HG02642 (cell line): ENCODE data around the gene GCNT1.
"Not testable (repeated sequence)": the region's sequence is repeated elsewhere in the genome, so short reads cannot be mapped to it uniquely, and the experiment has no call there.

Experiments
- ATAC-seq: cut with Tn5 transposase; IDR thresholded peaks from one replicate; pipeline ENCODE4 v1.9.1; 2021; ENCODE audit warnings: mild to moderate bottlenecking; ENCODE audit not compliant: unreplicated experiment, poor library complexity

GCNT1 gene

GRCh38 chr9:76458903-76459693 lies at the start of gene GCNT1:
TSS of gene GCNT1 (plus strand) at chr9:76459182. CDS start at chr9:76502382, 43,200 bp downstream.
- ATAC-seq, result peak; percentile 90

- ATAC-seq, result no peak
Measured at GRCh38 chr9:76412638-76413037, 46.3 kb upstream of the GCNT1 start.

- no peak for ATAC-seq
Measured at GRCh38 chr9:76413658-76414057, 45.3 kb upstream of the GCNT1 start.

DNA sequence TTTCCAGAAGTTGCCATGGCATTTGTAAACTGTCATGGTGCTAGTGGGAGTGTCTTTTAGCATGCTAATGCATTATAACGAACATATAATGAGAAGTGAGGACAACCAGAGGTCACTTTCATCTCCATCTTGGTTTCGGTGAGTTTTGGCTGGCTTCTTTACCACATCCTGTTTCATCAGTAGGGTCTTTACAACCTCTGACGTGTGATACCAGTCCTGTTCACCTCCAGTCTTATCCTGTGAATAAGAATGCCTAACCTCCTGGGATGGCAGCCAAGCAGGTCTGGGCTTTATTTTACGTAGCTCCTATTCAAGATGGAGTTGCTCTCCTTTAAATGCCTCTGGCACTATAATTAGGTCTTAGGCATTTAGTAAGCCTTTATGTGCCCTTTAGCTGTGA lies 44.3 kb upstream of the GCNT1 start:
- peak; percentile 83 for ATAC-seq

DNA sequence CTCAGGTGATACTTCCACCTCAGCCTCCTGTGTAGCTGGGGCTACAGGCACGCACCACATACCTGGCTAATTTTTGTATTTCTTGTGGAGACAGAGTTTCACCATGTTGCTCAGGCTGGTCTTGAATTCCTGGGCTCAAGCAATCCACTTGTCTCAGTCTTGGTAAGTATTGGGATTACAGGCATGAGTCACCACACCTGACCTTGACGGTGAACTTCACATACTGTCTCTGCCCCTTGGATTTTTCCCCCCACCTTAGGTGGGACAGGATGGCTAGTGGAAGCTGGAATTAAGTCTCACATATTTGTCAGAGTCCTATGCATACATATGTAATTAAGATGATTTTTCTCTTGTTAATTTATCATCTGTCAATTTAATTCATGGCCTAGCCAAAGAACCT lies 43.8 kb upstream of the GCNT1 start:
- ATAC-seq, result peak; percentile 8

DNA sequence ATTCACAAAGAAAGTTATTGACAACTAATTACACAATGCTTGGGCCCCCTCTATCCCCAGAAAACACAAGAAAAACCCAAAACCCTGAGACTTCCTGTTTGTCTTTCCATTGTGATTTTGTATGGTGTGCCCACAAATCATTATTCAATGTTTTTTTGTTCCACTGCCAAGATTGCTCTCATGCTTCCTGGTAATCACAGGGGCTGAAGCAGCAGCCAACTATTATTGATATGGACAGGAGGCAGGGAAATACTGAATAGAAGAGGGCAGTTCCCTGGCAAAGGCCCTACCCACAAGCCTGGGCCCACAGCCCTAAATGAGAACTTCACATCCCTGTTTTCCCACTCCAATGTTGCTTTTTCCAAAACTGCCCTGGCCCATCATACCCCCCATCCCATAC lies 43.3 kb upstream of the GCNT1 start:
- ATAC-seq, result no peak

GRCh38 chr9:76417394-76417793 lies 41.6 kb upstream of the GCNT1 start:
- ATAC-seq, result no peak

- ATAC-seq, result no peak
Measured at GRCh38 chr9:76419782-76420380, 39.1 kb upstream of the GCNT1 start.

DNA sequence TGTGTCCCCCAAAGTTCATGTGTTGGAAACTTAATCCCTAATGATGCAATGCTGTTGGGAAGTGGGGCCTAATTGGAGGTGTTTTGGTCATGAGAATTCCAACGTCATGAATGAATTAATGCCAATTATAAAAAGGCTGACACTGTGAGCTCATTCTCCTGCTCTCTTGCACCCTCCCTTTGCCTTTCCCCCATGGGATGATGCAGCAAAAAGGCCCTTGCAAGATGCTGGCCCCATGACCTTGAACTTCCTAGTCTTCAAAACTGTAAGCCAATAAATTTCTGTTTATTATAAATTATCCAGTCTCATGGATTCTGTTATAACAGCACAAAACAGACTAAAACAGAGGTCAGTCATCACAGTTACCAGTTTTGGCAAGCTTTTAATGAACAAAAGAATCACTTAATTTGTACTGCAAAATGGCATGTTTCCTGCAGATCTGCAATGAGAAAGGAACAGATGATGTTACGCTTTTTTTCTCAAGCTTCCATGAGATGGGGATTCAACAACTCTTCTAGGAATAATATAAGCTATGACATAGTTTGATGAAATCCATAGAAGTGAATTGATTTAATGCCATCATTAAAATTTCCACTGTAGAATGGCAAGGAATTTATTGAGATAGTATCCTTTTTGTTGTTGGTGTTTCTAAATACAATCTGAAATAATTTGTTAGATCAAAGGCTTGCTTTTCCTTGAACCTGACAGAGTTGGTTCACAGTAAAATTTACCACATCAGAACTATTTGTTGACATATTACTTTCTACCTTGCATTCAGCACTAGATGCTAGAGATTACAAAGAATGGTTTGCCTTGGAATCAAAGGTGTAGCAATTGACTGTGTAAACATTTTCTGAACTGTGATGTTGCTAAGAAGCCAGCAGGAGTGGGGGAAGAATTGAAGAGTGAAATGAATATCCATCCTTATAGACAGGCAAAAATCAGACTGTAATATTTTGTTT lies 35.5 kb upstream of the GCNT1 start:
- ATAC-seq, result no peak

- ATAC-seq, result no peak
Measured at GRCh38 chr9:76424491-76424890, 34.5 kb upstream of the GCNT1 start.

- ATAC-seq, result no peak
Measured at GRCh38 chr9:76425677-76426453, 33.1 kb upstream of the GCNT1 start.

- no peak for ATAC-seq
Measured at GRCh38 chr9:76426807-76427419, 32.1 kb upstream of the GCNT1 start.

DNA sequence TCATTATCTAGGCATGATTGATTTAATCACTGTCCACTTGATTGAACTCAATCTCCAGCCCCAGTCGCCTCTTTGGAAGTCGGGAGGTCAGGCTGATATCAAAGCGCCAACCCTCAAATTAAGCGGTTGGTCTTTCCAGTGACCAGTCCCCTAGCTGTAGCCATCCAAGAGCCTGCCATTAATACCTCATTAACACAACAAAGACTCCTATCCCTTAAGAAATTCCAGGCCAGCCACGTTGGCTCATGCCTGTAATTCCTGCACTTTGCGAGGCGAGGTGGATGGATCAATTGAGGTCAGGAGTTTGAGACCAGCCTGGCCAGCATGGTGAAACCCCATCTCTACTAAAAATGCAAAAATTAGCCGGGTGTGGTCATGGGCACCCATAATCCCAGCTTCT lies 27.4 kb upstream of the GCNT1 start:
- ATAC-seq, result no peak

GRCh38 chr9:76433406-76433805 lies 25.6 kb upstream of the GCNT1 start:
- ATAC-seq, result no peak

GRCh38 chr9:76433836-76434235 lies 25.1 kb upstream of the GCNT1 start:
- no peak for ATAC-seq

GRCh38 chr9:76434897-76435296 lies 24.1 kb upstream of the GCNT1 start:
- ATAC-seq, result not testable (repeated sequence)

DNA sequence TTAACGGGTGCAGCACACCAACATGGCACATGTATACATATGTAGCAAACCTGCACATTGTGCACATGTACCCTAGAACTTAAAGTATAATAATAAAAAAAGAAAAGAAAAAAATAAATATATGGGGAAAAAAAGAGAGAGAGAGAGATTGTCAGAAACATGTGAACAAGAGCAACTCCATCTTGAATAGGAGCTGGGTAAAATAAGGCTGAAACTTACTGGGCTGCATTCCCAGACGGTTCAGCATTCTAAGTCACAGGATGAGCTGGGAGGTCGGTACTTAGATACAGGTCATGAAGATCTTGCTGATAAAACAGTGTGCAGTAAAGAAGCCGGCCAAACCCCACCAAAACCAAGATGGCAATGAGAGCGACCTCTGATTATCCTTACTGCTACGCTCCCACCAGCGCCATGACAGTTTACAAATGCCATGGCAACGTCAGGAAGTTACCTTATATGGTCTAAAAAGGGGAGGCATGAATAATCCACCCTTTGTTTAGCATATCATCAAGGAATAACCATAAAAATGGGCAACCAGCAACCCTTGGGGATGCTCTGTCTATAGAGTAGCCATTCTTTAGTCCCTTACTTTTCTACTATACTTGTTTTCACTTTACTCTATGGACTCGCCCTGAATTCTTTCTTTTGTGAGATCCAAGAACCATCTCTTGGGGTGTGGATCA lies 21.8 kb upstream of the GCNT1 start:
- not testable (repeated sequence) for ATAC-seq

DNA sequence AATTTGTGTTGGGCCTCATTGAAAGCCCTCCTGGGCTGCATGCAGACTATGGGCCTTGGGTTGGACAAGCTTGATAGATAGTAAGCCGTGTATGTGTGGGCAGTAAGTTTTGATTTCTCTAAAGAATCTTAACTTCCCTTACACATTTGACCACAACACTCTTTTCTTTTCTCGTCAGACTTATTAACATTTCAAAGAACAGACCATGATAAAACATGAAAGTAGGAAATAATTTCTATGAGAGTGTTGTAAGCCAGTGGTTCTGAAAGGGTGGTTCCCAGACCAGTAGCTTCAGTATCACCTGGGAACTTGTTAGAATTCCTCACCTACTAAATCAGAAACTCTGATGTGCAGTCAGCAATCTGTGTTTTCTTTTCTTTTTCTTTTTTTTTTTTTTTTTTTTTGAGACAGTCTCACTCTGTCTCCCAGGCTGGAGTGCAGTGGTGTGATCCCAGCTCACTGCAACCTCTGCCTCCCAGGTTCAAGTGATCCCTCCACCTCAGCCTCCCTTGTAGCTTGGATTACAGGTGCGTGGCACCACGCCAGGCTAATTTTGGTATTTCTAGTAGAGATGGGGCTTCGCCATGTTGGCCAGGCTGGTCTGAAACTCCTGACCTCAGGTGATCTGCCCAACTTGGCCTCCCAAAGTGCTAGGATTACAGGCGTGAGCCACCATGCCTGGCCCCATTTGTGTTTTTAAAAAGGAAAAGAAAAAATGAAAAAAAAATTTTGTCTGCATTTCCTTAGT lies 20.0 kb upstream of the GCNT1 start:
- ATAC-seq, result peak; percentile 67
